Loucy (cell line): ENCODE results near the gene PRLR.

ENCODE experiments used
- H2AFZ ChIP-seq: fragments of 200-600 bp; sonication (generic); 2 replicates; pipeline ENCODE4 v1.6.0; 2016; ENCODE audit warnings: antibody characterized with exemption, mild to moderate bottlenecking, low read length, moderate library complexity
- H3F3A ChIP-seq: fragments of 200-600 bp; 2 replicates; pipeline ENCODE4 v1.6.0; 2016; ENCODE audit warnings: antibody characterized with exemption, low read depth, mild to moderate bottlenecking
- H3K27me3 ChIP-seq: fragments of 200-600 bp; sonication (generic); 2 replicates; pipeline ENCODE4 v1.6.1; 2014; ENCODE audit warnings: low read length, mild to moderate bottlenecking; ENCODE audit not compliant: insufficient read depth, poor library complexity, severe bottlenecking
- H3K36me3 ChIP-seq: fragments of 200-600 bp; sonication (generic); 2 replicates; pipeline ENCODE4 v1.6.1; 2016; ENCODE audit warnings: low read length; ENCODE audit not compliant: insufficient read depth
- H3K4me1 ChIP-seq: fragments of 200-600 bp; sonication (generic); 2 replicates; pipeline ENCODE4 v1.5.1; 2014; ENCODE audit warnings: low read length, mild to moderate bottlenecking; ENCODE audit not compliant: insufficient read depth, poor library complexity, severe bottlenecking
- H3K4me2 ChIP-seq: fragments of 200-600 bp; sonication (generic); 2 replicates; pipeline ENCODE4 v1.6.0; 2014; ENCODE audit warnings: antibody characterized with exemption, low read length, low read depth, mild to moderate bottlenecking; ENCODE audit not compliant: poor library complexity, severe bottlenecking
- H3K4me3 ChIP-seq: fragments of 200-600 bp; sonication (generic); 2 replicates; pipeline ENCODE4 v1.5.1; 2014; ENCODE audit warnings: low read length, mild to moderate bottlenecking, mixed read lengths; ENCODE audit not compliant: poor library complexity, severe bottlenecking
- H3K79me2 ChIP-seq: fragments of 200-600 bp; sonication (generic); 2 replicates; pipeline ENCODE4 v1.6.1; 2014; ENCODE audit warnings: low read length; ENCODE audit not compliant: insufficient read depth
- H3K9ac ChIP-seq: fragments of 200-600 bp; sonication (generic); 2 replicates; pipeline ENCODE4 v1.6.0; 2014; ENCODE audit warnings: mild to moderate bottlenecking, low read depth, low read length, moderate library complexity; ENCODE audit not compliant: poor library complexity, severe bottlenecking
- H3K9me2 ChIP-seq: fragments of 200-600 bp; sonication (generic); replicated peaks from 2 replicates; pipeline ENCODE4 v1.6.1; 2016; ENCODE audit warnings: low read depth, low read length, mixed read lengths
- H3K9me3 ChIP-seq: fragments of 200-600 bp; sonication (generic); 2 replicates; pipeline ENCODE4 v1.6.1; 2014; ENCODE audit warnings: mild to moderate bottlenecking, antibody characterized with exemption, low read length, low read depth; ENCODE audit not compliant: insufficient read depth
- H4K20me1 ChIP-seq: fragments of 200-600 bp; sonication (generic); 2 replicates; pipeline ENCODE4 v1.6.0; 2014; ENCODE audit warnings: antibody characterized with exemption, low read length, mild to moderate bottlenecking; ENCODE audit not compliant: insufficient read depth, poor library complexity, severe bottlenecking
- CTCF ChIP-seq: fragments of 200-600 bp; sonication (generic); conservative IDR thresholded peaks from 2 replicates; pipeline ENCODE4 v1.5.1; 2014; ENCODE audit warnings: mild to moderate bottlenecking, antibody characterized with exemption, low read length
- EZH2phosphoT487 ChIP-seq: fragments of 200-600 bp; IDR thresholded peaks from 2 replicates; pipeline ENCODE4 v1.6.1; 2018; ENCODE audit warnings: antibody characterized with exemption, mild to moderate bottlenecking, moderate library complexity, borderline replicate concordance

PRLR gene

GRCh38 chr5:35120715-35121114 is 109.6 kb downstream of the PRLR start:
- TF ChIP-seq CTCF (no peak), EZH2phosphoT487 (no peak)
- H3K9me3 ChIP-seq: no peaks in the 10 kb centered on the region
- no peak overlapping the region for H3K4me2 ChIP-seq
- no peak overlapping the region for H3K4me3 ChIP-seq
- peaks cover 2% of the 10 kb centered on the region for H3K27me3 ChIP-seq
- H3K4me1 ChIP-seq: peaks cover 10% of the 10 kb centered on the region
- no peaks in the 10 kb centered on the region for H3K9me2 ChIP-seq
- H3F3A ChIP-seq: no peaks in the 10 kb centered on the region
- H4K20me1 ChIP-seq: no peaks in the 10 kb centered on the region
- no peaks in the 10 kb centered on the region for H3K36me3 ChIP-seq
- no peaks in the 10 kb centered on the region for H3K79me2 ChIP-seq
- no peak overlapping the region for H3K9ac ChIP-seq
- H2AFZ ChIP-seq: no peak overlapping the region

GRCh38 chr5:35117967-35118366 is 112.3 kb downstream of the PRLR start:
- H3K9me3 ChIP-seq: no peaks in the 10 kb centered on the region
- H2AFZ ChIP-seq: no peak overlapping the region
- H3K4me2 ChIP-seq: no peak overlapping the region
- no peaks in the 10 kb centered on the region for H3K36me3 ChIP-seq
- H3K4me1 ChIP-seq: peaks cover 10% of the 10 kb centered on the region
- H3K9me2 ChIP-seq: no peaks in the 10 kb centered on the region
- no peak overlapping the region for H3K9ac ChIP-seq
- H3K79me2 ChIP-seq: no peaks in the 10 kb centered on the region
- no peak overlapping the region for H3K4me3 ChIP-seq
- no peaks in the 10 kb centered on the region for H3F3A ChIP-seq
- H3K27me3 ChIP-seq: no peaks in the 10 kb centered on the region
- TF ChIP-seq CTCF (no peak), EZH2phosphoT487 (no peak)
- no peaks in the 10 kb centered on the region for H4K20me1 ChIP-seq

- H3K4me2 ChIP-seq: no peak overlapping the region
- H2AFZ ChIP-seq: no peak overlapping the region
- H3K27me3 ChIP-seq: no peaks in the 10 kb centered on the region
- no peaks in the 10 kb centered on the region for H3F3A ChIP-seq
- no peaks in the 10 kb centered on the region for H3K79me2 ChIP-seq
- H3K4me3 ChIP-seq: no peak overlapping the region
- H4K20me1 ChIP-seq: no peaks in the 10 kb centered on the region
- H3K9ac ChIP-seq: no peak overlapping the region
- H3K9me3 ChIP-seq: no peaks in the 10 kb centered on the region
- no peaks in the 10 kb centered on the region for H3K36me3 ChIP-seq
- TF ChIP-seq CTCF (no peak), EZH2phosphoT487 (no peak)
- H3K9me2 ChIP-seq: no peaks in the 10 kb centered on the region
- H3K4me1 ChIP-seq: peaks cover 10% of the 10 kb centered on the region
Observed at GRCh38 chr5:35115920-35116319, 114.4 kb downstream of the PRLR start.
